Measurements from ENCODE around the gene TEP1.
"Not testable (repeated sequence)": the region's sequence is repeated elsewhere in the genome, so short reads cannot be mapped to it uniquely, and the experiment has no call there.

TEP1 gene

GRCh38 chr14:20383032-20383431 is 30.3 kb downstream of the TEP1 start:
- Histone ChIP-seq H3K9me3 (ENCODE audit: control insufficient read depth, low read depth, low read length) (no peaks in the 10 kb centered on the region), H3K4me1 (ENCODE audit: control insufficient read depth, low read depth, low read length) (no peaks in the 10 kb centered on the region), H3K4me3 (ENCODE audit: low read length) (no peak overlapping the region), H3K27me3 (ENCODE audit: control insufficient read depth, insufficient read depth, low read length) (no peaks in the 10 kb centered on the region), H3K27ac (ENCODE audit: low read length) (no peak overlapping the region), H3K9ac (ENCODE audit: low read length) (no peak overlapping the region), H3K36me3 (ENCODE audit: control insufficient read depth, low read depth, low read length) (peaks cover 31% of the 10 kb centered on the region)

GRCh38 chr14:20382526-20382925 is 30.8 kb downstream of the TEP1 start:
- H3K4me1 ChIP-seq (ENCODE audit: control insufficient read depth, low read depth, low read length), result no peaks in the 10 kb centered on the region
- H3K4me3 ChIP-seq (ENCODE audit: low read length), result no peak overlapping the region
- peaks cover 26% of the 10 kb centered on the region for H3K36me3 ChIP-seq (ENCODE audit: control insufficient read depth, low read depth, low read length)
- no peak overlapping the region for H3K9ac ChIP-seq (ENCODE audit: low read length)
- no peaks in the 10 kb centered on the region for H3K9me3 ChIP-seq (ENCODE audit: control insufficient read depth, low read depth, low read length)
- H3K27me3 ChIP-seq (ENCODE audit: control insufficient read depth, insufficient read depth, low read length), result no peaks in the 10 kb centered on the region
- H3K27ac ChIP-seq (ENCODE audit: low read length), result no peak overlapping the region

DNA sequence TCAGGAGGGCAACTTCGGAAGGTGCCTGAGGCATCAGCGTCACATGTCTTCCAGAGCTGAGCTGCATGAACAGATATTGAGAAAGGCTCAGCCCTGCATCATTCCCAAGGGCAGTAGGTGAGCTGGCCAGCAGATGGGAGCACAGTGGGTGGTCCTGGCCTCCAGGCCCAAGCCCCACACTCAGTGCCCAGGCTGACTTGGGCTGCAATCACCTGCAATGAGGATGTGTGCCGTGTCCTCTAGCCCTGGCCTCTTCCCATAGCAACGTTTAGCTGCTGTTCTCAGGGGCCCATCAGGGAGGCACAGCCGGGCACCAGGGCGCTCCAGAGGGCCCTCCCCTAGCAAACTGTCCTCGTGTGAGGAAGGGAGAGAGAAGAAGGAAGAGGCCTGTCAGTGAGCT is 32.0 kb downstream of the TEP1 start:
- Histone ChIP-seq H3K9me3 (ENCODE audit: control insufficient read depth, low read depth, low read length) (no peaks in the 10 kb centered on the region), H3K36me3 (ENCODE audit: control insufficient read depth, low read depth, low read length) (peaks cover 26% of the 10 kb centered on the region), H3K4me3 (ENCODE audit: low read length) (no peak overlapping the region), H3K27me3 (ENCODE audit: control insufficient read depth, insufficient read depth, low read length) (no peaks in the 10 kb centered on the region), H3K4me1 (ENCODE audit: control insufficient read depth, low read depth, low read length) (no peaks in the 10 kb centered on the region), H3K27ac (ENCODE audit: low read length) (no peak overlapping the region), H3K9ac (ENCODE audit: low read length) (no peak overlapping the region)

DNA sequence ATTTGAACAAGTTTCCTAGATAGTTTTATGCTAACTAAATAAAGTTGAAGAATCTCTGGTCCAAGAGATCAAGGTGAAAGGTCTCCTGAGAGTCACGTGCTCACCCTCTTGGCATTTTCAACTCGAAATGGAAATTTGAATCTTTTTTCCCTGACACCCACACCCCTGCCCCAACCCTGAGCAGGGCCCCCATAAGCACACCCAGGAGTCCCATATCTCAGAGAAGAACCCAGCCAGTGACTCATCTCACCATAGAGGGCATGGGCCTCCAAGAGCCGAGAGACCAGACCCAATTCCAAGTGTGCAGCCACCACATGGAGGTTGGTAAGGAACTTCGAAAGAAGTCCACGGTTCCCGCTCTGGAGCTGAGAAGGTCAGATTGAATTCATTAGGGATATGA is 32.6 kb downstream of the TEP1 start:
- H3K4me3 ChIP-seq (ENCODE audit: low read length), result no peak overlapping the region
- no peaks in the 10 kb centered on the region for H3K9me3 ChIP-seq (ENCODE audit: control insufficient read depth, low read depth, low read length)
- H3K36me3 ChIP-seq (ENCODE audit: control insufficient read depth, low read depth, low read length), result peaks cover 23% of the 10 kb centered on the region
- H3K27me3 ChIP-seq (ENCODE audit: control insufficient read depth, insufficient read depth, low read length), result no peaks in the 10 kb centered on the region
- H3K9ac ChIP-seq (ENCODE audit: low read length), result no peak overlapping the region
- H3K27ac ChIP-seq (ENCODE audit: low read length), result no peak overlapping the region
- no peaks in the 10 kb centered on the region for H3K4me1 ChIP-seq (ENCODE audit: control insufficient read depth, low read depth, low read length)

GRCh38 chr14:20379743-20380142 is 33.6 kb downstream of the TEP1 start:
- H3K4me3 ChIP-seq (ENCODE audit: low read length), result no peak overlapping the region
- peaks cover 19% of the 10 kb centered on the region for H3K36me3 ChIP-seq (ENCODE audit: control insufficient read depth, low read depth, low read length)
- H3K9me3 ChIP-seq (ENCODE audit: control insufficient read depth, low read depth, low read length), result no peaks in the 10 kb centered on the region
- no peak overlapping the region for H3K9ac ChIP-seq (ENCODE audit: low read length)
- no peak overlapping the region for H3K27ac ChIP-seq (ENCODE audit: low read length)
- no peaks in the 10 kb centered on the region for H3K27me3 ChIP-seq (ENCODE audit: control insufficient read depth, insufficient read depth, low read length)
- H3K4me1 ChIP-seq (ENCODE audit: control insufficient read depth, low read depth, low read length), result no peaks in the 10 kb centered on the region

- H3K9me3 ChIP-seq (ENCODE audit: control insufficient read depth, low read depth, low read length), result no peaks in the 10 kb centered on the region
- H3K27me3 ChIP-seq (ENCODE audit: control insufficient read depth, insufficient read depth, low read length), result no peaks in the 10 kb centered on the region
- H3K9ac ChIP-seq (ENCODE audit: low read length), result no peak overlapping the region
- no peak overlapping the region for H3K27ac ChIP-seq (ENCODE audit: low read length)
- peaks cover 28% of the 10 kb centered on the region for H3K36me3 ChIP-seq (ENCODE audit: control insufficient read depth, low read depth, low read length)
- no peak overlapping the region for H3K4me3 ChIP-seq (ENCODE audit: low read length)
- H3K4me1 ChIP-seq (ENCODE audit: control insufficient read depth, low read depth, low read length), result no peaks in the 10 kb centered on the region
These were observed 36.1 kb downstream of the TEP1 start for GRCh38 chr14:20377171-20377570.

GRCh38 chr14:20376071-20376588 is 37.2 kb downstream of the TEP1 start:
- Histone ChIP-seq H3K4me1 (ENCODE audit: control insufficient read depth, low read depth, low read length) (no peaks in the 10 kb centered on the region), H3K9ac (ENCODE audit: low read length) (no peak overlapping the region), H3K9me3 (ENCODE audit: control insufficient read depth, low read depth, low read length) (no peaks in the 10 kb centered on the region), H3K27ac (ENCODE audit: low read length) (no peak overlapping the region), H3K36me3 (ENCODE audit: control insufficient read depth, low read depth, low read length) (peaks cover 26% of the 10 kb centered on the region), H3K4me3 (ENCODE audit: low read length) (no peak overlapping the region), H3K27me3 (ENCODE audit: control insufficient read depth, insufficient read depth, low read length) (no peaks in the 10 kb centered on the region)

DNA sequence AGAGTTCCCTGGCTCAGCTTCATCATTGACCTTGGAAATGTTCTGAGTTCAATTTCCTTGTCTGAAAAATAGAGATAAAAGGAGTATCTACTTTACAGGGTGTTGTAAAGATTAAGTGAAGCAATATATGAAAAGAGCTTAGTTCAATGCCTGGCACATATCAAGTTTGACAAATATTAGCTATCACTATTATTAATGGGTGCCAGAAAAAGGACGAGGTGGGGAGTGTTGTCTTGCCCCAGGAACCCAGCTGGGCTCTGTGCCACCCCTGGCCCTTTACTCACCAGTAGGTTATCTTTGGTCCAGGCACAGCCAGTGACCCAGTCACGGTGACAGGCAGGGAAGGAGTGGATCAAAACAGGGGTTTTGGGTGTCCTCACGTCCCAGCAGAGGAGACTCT is 37.8 kb downstream of the TEP1 start:
- Histone ChIP-seq H3K4me3 (ENCODE audit: low read length) (no peak overlapping the region), H3K9me3 (ENCODE audit: control insufficient read depth, low read depth, low read length) (no peaks in the 10 kb centered on the region), H3K27ac (ENCODE audit: low read length) (no peak overlapping the region), H3K36me3 (ENCODE audit: control insufficient read depth, low read depth, low read length) (peaks cover 26% of the 10 kb centered on the region), H3K9ac (ENCODE audit: low read length) (no peak overlapping the region), H3K27me3 (ENCODE audit: control insufficient read depth, insufficient read depth, low read length) (no peaks in the 10 kb centered on the region), H3K4me1 (ENCODE audit: control insufficient read depth, low read depth, low read length) (no peaks in the 10 kb centered on the region)

- no peaks in the 10 kb centered on the region for H3K9me3 ChIP-seq (ENCODE audit: control insufficient read depth, low read depth, low read length)
- H3K9ac ChIP-seq (ENCODE audit: low read length), result no peak overlapping the region
- H3K4me3 ChIP-seq (ENCODE audit: low read length), result no peak overlapping the region
- peaks cover 15% of the 10 kb centered on the region for H3K36me3 ChIP-seq (ENCODE audit: control insufficient read depth, low read depth, low read length)
- no peaks in the 10 kb centered on the region for H3K27me3 ChIP-seq (ENCODE audit: control insufficient read depth, insufficient read depth, low read length)
- no peaks in the 10 kb centered on the region for H3K4me1 ChIP-seq (ENCODE audit: control insufficient read depth, low read depth, low read length)
- no peak overlapping the region for H3K27ac ChIP-seq (ENCODE audit: low read length)
These were observed 40.5 kb downstream of the TEP1 start for GRCh38 chr14:20372796-20373195.

DNA sequence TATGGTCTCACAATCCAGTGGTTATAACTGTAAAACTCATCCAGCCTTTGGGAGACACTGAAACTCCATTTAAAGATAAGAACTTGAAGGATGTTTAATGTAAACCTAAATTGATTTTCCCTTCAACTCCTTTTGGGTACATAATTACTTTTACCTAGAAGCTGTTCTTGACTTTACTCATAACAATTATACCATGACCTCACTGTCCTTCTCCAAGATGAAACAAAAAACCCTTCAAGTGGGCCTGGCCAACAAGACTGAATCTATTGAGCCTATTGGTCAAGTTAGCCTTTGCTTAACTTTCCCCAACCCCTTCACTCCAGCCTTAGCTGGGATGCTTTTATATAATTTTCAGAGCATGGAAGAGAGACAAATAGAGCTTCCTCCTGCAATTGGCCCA is 47.4 kb downstream of the TEP1 start:
- H3K27ac ChIP-seq (ENCODE audit: low read length), result no peak overlapping the region
- no peak overlapping the region for H3K9ac ChIP-seq (ENCODE audit: low read length)
- no peaks in the 10 kb centered on the region for H3K4me1 ChIP-seq (ENCODE audit: control insufficient read depth, low read depth, low read length)
- peaks cover 3% of the 10 kb centered on the region for H3K36me3 ChIP-seq (ENCODE audit: control insufficient read depth, low read depth, low read length)
- no peaks in the 10 kb centered on the region for H3K27me3 ChIP-seq (ENCODE audit: control insufficient read depth, insufficient read depth, low read length)
- no peak overlapping the region for H3K4me3 ChIP-seq (ENCODE audit: low read length)
- H3K9me3 ChIP-seq (ENCODE audit: control insufficient read depth, low read depth, low read length), result no peaks in the 10 kb centered on the region

GRCh38 chr14:20358474-20358873 is 54.8 kb downstream of the TEP1 start:
- peaks cover 58% of the 10 kb centered on the region for H3K36me3 ChIP-seq (ENCODE audit: control insufficient read depth, low read depth, low read length)
- H3K9me3 ChIP-seq (ENCODE audit: control insufficient read depth, low read depth, low read length); H3K27ac ChIP-seq (ENCODE audit: low read length); H3K4me3 ChIP-seq (ENCODE audit: low read length); H3K9ac ChIP-seq (ENCODE audit: low read length); H3K4me1 ChIP-seq (ENCODE audit: control insufficient read depth, low read depth, low read length); H3K27me3 ChIP-seq (ENCODE audit: control insufficient read depth, insufficient read depth, low read length): not testable (repeated sequence)

GRCh38 chr14:20356422-20356821 is 56.9 kb downstream of the TEP1 start:
- H3K4me1 ChIP-seq (ENCODE audit: control insufficient read depth, low read depth, low read length), result no peaks in the 10 kb centered on the region
- H3K36me3 ChIP-seq (ENCODE audit: control insufficient read depth, low read depth, low read length), result peaks cover 73% of the 10 kb centered on the region
- H3K9ac ChIP-seq (ENCODE audit: low read length), result no peak overlapping the region
- H3K27me3 ChIP-seq (ENCODE audit: control insufficient read depth, insufficient read depth, low read length), result no peaks in the 10 kb centered on the region
- no peak overlapping the region for H3K4me3 ChIP-seq (ENCODE audit: low read length)
- H3K27ac ChIP-seq (ENCODE audit: low read length), result no peak overlapping the region
- H3K9me3 ChIP-seq (ENCODE audit: control insufficient read depth, low read depth, low read length), result no peaks in the 10 kb centered on the region
